NB4 (cell line): Measurements from ENCODE around the gene MGAM2.

Source experiments
- MYC ChIP-seq: IDR thresholded peaks from 2 replicates; pipeline ENCODE4 v1.6.1; 2011; ENCODE audit warnings: low read depth, low read length
- POLR2A ChIP-seq: IDR thresholded peaks from 2 replicates; pipeline ENCODE4 v1.6.1; 2011; ENCODE audit warnings: mild to moderate bottlenecking; ENCODE audit not compliant: insufficient read length; ENCODE audit errors: extremely low read depth
- TF ChIP-seq, protein P1 (sequence below): IDR thresholded peaks from one replicate; pipeline ENCODE4 v1.5.1; 2012; ENCODE audit warnings: low read depth, low read length
- TF ChIP-seq, protein P2 (sequence below): IDR thresholded peaks from 2 replicates; pipeline ENCODE4 v1.6.1; 2011; ENCODE audit warnings: low read depth, low read length

DNA sequence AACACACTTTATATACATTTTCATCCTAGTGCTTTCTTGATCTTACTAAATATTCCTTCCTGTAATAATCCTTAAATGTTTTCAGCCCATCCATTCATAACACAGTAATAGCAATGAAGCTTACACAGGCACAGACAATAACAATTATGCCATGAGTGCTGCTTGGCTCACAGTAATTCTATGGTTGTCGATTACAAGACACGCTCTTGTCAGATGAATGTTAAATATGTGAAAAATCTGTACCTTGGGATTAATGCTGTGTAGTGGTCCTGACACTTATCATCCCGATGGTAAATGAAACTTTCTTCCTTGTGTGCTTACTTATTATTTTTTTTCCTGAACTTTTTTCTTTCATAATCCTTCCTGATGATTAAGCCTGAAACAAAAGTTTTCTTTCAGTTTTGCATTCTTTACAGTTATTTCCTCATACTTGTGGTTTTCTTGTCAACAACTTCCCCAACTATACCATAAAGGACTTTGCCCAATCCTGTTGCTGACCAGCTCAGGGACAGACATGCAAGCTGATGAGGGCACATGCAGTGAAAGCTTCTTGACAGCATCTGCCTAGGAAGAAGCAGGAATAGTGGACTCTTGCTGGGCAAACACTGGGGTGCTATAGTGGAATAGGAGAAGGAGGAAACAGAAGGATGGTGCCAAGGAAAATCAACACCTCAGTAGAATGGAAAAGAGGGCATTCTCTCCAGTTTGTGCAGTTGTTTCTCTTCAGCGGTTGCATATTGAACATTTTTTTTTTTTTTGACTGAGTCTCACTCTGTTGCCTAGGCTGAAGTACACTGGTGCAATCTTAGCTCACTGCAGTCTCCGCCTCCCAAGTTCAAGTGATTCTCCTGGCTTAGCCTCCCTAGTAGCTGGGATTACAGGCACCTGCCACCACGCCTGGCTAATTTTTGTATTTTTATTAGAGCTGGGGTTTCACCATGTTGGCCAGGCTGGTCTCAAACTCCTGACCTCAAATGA lies 6.7 kb upstream of the MGAM2 start:
- TF ChIP-seq POLR2A (peak; percentile 32), MYC (peak; percentile 60; the same call in 1 of the 2 replicates)
- TF ChIP-seq, protein P1, sequence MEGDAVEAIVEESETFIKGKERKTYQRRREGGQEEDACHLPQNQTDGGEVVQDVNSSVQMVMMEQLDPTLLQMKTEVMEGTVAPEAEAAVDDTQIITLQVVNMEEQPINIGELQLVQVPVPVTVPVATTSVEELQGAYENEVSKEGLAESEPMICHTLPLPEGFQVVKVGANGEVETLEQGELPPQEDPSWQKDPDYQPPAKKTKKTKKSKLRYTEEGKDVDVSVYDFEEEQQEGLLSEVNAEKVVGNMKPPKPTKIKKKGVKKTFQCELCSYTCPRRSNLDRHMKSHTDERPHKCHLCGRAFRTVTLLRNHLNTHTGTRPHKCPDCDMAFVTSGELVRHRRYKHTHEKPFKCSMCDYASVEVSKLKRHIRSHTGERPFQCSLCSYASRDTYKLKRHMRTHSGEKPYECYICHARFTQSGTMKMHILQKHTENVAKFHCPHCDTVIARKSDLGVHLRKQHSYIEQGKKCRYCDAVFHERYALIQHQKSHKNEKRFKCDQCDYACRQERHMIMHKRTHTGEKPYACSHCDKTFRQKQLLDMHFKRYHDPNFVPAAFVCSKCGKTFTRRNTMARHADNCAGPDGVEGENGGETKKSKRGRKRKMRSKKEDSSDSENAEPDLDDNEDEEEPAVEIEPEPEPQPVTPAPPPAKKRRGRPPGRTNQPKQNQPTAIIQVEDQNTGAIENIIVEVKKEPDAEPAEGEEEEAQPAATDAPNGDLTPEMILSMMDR: no peak
- TF ChIP-seq, protein P2, sequence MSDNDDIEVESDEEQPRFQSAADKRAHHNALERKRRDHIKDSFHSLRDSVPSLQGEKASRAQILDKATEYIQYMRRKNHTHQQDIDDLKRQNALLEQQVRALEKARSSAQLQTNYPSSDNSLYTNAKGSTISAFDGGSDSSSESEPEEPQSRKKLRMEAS: peak; percentile 81
